Skeletal muscle satellite cell (primary cell): ENCODE data around the gene CBX2.

ENCODE experiments used
- H3K27me3 ChIP-seq: 2 replicates; pipeline ENCODE4 v1.7.0; 2013; ENCODE audit warnings: low read length; ENCODE audit not compliant: control insufficient read depth, insufficient read depth
- H3K36me3 ChIP-seq: 2 replicates; pipeline ENCODE4 v1.7.0; 2013; ENCODE audit warnings: mild to moderate bottlenecking, control low read depth, low read length; ENCODE audit not compliant: insufficient read depth
- H3K4me1 ChIP-seq: 2 replicates; pipeline ENCODE4 v1.7.0; 2013; ENCODE audit warnings: low read length; ENCODE audit not compliant: control insufficient read depth, insufficient read depth
- H3K4me2 ChIP-seq: 2 replicates; pipeline ENCODE4 v1.7.0; 2013; ENCODE audit warnings: mild to moderate bottlenecking, low read length
- H3K4me3 ChIP-seq: 2 replicates; pipeline ENCODE4 v1.7.0; 2013; ENCODE audit warnings: low read length
- H3K9ac ChIP-seq: 2 replicates; pipeline ENCODE4 v1.7.0; 2013; ENCODE audit warnings: mild to moderate bottlenecking, low read depth, low read length, moderate library complexity
- H3K9me3 ChIP-seq: replicated peaks from 2 replicates; pipeline ENCODE4 v1.7.0; 2013; ENCODE audit warnings: mild to moderate bottlenecking, control low read depth, low read length

CBX2 gene

GRCh38 chr17:79806863-79807720 is 29.1 kb downstream of the CBX2 start:
- H3K9ac ChIP-seq: no peak overlapping the region
- H3K36me3 ChIP-seq: no peaks in the 10 kb centered on the region
- H3K4me1 ChIP-seq: peaks cover 15% of the 10 kb centered on the region
- H3K4me2 ChIP-seq: no peak overlapping the region
- peaks cover 88% of the 10 kb centered on the region for H3K27me3 ChIP-seq
- no peaks in the 10 kb centered on the region for H3K9me3 ChIP-seq
- H3K4me3 ChIP-seq: no peak overlapping the region

- H3K4me3 ChIP-seq: no peak overlapping the region
- no peaks in the 10 kb centered on the region for H3K9me3 ChIP-seq
- peaks cover 22% of the 10 kb centered on the region for H3K4me1 ChIP-seq
- H3K36me3 ChIP-seq: no peaks in the 10 kb centered on the region
- peaks cover 79% of the 10 kb centered on the region for H3K27me3 ChIP-seq
- no peak overlapping the region for H3K9ac ChIP-seq
- H3K4me2 ChIP-seq: no peak overlapping the region
Observed at GRCh38 chr17:79808763-79809529, 31.0 kb downstream of the CBX2 start.

GRCh38 chr17:79809530-79810129 is 31.7 kb downstream of the CBX2 start:
- Histone ChIP-seq H3K4me3 (peak overlapping the region; percentile 53), H3K9ac (no peak overlapping the region), H3K36me3 (no peaks in the 10 kb centered on the region), H3K9me3 (no peaks in the 10 kb centered on the region), H3K27me3 (peaks cover 78% of the 10 kb centered on the region), H3K4me2 (peak overlapping the region; percentile 75), H3K4me1 (peaks cover 22% of the 10 kb centered on the region)

GRCh38 chr17:79810130-79811010 is 32.4 kb downstream of the CBX2 start:
- Histone ChIP-seq H3K4me1 (peaks cover 27% of the 10 kb centered on the region), H3K36me3 (no peaks in the 10 kb centered on the region), H3K9ac (no peak overlapping the region), H3K4me3 (peak overlapping the region; percentile 53), H3K27me3 (peaks cover 77% of the 10 kb centered on the region), H3K9me3 (no peaks in the 10 kb centered on the region), H3K4me2 (peak overlapping the region; percentile 75)

- H3K9me3 ChIP-seq: no peaks in the 10 kb centered on the region
- H3K9ac ChIP-seq: no peak overlapping the region
- peaks cover 75% of the 10 kb centered on the region for H3K27me3 ChIP-seq
- peaks cover 27% of the 10 kb centered on the region for H3K4me1 ChIP-seq
- H3K36me3 ChIP-seq: no peaks in the 10 kb centered on the region
- H3K4me2 ChIP-seq: peak overlapping the region; percentile 58
- peak overlapping the region; percentile 48 for H3K4me3 ChIP-seq
Observed at GRCh38 chr17:79811011-79811867, 33.3 kb downstream of the CBX2 start.

- no peaks in the 10 kb centered on the region for H3K9me3 ChIP-seq
- H3K4me3 ChIP-seq: peak overlapping the region; percentile 48
- H3K4me1 ChIP-seq: peaks cover 27% of the 10 kb centered on the region
- peaks cover 75% of the 10 kb centered on the region for H3K27me3 ChIP-seq
- no peak overlapping the region for H3K9ac ChIP-seq
- H3K4me2 ChIP-seq: peak overlapping the region; percentile 58
- no peaks in the 10 kb centered on the region for H3K36me3 ChIP-seq
Observed at GRCh38 chr17:79811868-79812352, 34.0 kb downstream of the CBX2 start.

- Histone ChIP-seq H3K4me1 (peaks cover 27% of the 10 kb centered on the region), H3K4me3 (peak overlapping the region; percentile 56), H3K4me2 (peak overlapping the region; percentile 81), H3K9ac (no peak overlapping the region), H3K27me3 (peaks cover 75% of the 10 kb centered on the region), H3K36me3 (no peaks in the 10 kb centered on the region), H3K9me3 (no peaks in the 10 kb centered on the region)
Observed at GRCh38 chr17:79812353-79813258, 34.7 kb downstream of the CBX2 start.

- peak overlapping the region; percentile 81 for H3K4me2 ChIP-seq
- H3K9ac ChIP-seq: peak overlapping the region; percentile 55
- peaks cover 75% of the 10 kb centered on the region for H3K27me3 ChIP-seq
- peaks cover 27% of the 10 kb centered on the region for H3K4me1 ChIP-seq
- no peaks in the 10 kb centered on the region for H3K9me3 ChIP-seq
- H3K36me3 ChIP-seq: no peaks in the 10 kb centered on the region
- H3K4me3 ChIP-seq: peak overlapping the region; percentile 56
Observed at GRCh38 chr17:79813297-79814126, 35.6 kb downstream of the CBX2 start.
